ENCODE results near the gene DDX41.

GRCh38 chr5:177487975-177488374 is 28.8 kb downstream of the DDX41 start:
- TF ChIP-seq CTCF (IDR thresholded peaks at IDR 0.05) (no peak), EZH2 (IDR thresholded peaks at IDR 0.05) (no peak), EZH2phosphoT487 (IDR thresholded peaks at IDR 0.05) (no peak)

All from neural progenitor cell (in vitro differentiated cells).